Measurements from ENCODE around the gene PRCC.

Gene PRCC

GRCh38 chr1:156816561-156817328 is 49.4 kb downstream of the PRCC start, which contains the start of gene SH2D2A:
Gene SH2D2A, minus strand, starts transcription at chr1:156816848. Its CDS starts 140 bp downstream, at chr1:156816708.
- DNase-seq: peak; percentile 92

- DNase-seq: no peak
These were observed 54.5 kb downstream of the PRCC start for GRCh38 chr1:156821801-156822200.

- DNase-seq: no peak
These were observed 55.3 kb downstream of the PRCC start for GRCh38 chr1:156822680-156823079.

- no peak for DNase-seq
These were observed 56.0 kb downstream of the PRCC start for GRCh38 chr1:156823210-156823790.

- no peak for DNase-seq
These were observed 59.3 kb downstream of the PRCC start for GRCh38 chr1:156826630-156827029.

GRCh38 chr1:156828400-156829124 is 61.2 kb downstream of the PRCC start:
- no peak for DNase-seq

GRCh38 chr1:156832434-156832833 is 65.1 kb downstream of the PRCC start:
- DNase-seq: no peak

GRCh38 chr1:156833603-156834002 is 66.3 kb downstream of the PRCC start:
- DNase-seq: no peak

- DNase-seq: no peak
These were observed 67.0 kb downstream of the PRCC start for GRCh38 chr1:156834322-156834721.

GRCh38 chr1:156836041-156836654 is 68.8 kb downstream of the PRCC start:
- DNase-seq: no peak

- DNase-seq: no peak
These were observed 69.6 kb downstream of the PRCC start for GRCh38 chr1:156836892-156837291.

GRCh38 chr1:156838972-156839371 is 71.6 kb downstream of the PRCC start:
- peak; percentile 29 for DNase-seq

- DNase-seq: no peak
These were observed 72.2 kb downstream of the PRCC start for GRCh38 chr1:156839426-156840109.

- DNase-seq: no peak
These were observed 73.0 kb downstream of the PRCC start for GRCh38 chr1:156840186-156840897.

- DNase-seq: no peak
These were observed 73.6 kb downstream of the PRCC start for GRCh38 chr1:156840898-156841279.

GRCh38 chr1:156841295-156841855 is 74.0 kb downstream of the PRCC start:
- no peak for DNase-seq

- no peak for DNase-seq
These were observed 75.4 kb downstream of the PRCC start for GRCh38 chr1:156842618-156843300.

- no peak for DNase-seq
These were observed 76.8 kb downstream of the PRCC start for GRCh38 chr1:156844102-156844501.

GRCh38 chr1:156844638-156845037 is 77.3 kb downstream of the PRCC start:
- DNase-seq: no peak

GRCh38 chr1:156845055-156845952 is 78.0 kb downstream of the PRCC start:
- peak; percentile 52 for DNase-seq

Measured in effector CD8-positive, alpha-beta T cell (primary cell).